Raji (cell line): ENCODE data around the gene DMD.

Source experiments
- POLR2A ChIP-seq: IDR thresholded peaks from 2 replicates; pipeline ENCODE4 v1.6.1; 2011; ENCODE audit warnings: low read depth, low read length, control low read depth; ENCODE audit not compliant: insufficient read depth

DMD gene

DNA sequence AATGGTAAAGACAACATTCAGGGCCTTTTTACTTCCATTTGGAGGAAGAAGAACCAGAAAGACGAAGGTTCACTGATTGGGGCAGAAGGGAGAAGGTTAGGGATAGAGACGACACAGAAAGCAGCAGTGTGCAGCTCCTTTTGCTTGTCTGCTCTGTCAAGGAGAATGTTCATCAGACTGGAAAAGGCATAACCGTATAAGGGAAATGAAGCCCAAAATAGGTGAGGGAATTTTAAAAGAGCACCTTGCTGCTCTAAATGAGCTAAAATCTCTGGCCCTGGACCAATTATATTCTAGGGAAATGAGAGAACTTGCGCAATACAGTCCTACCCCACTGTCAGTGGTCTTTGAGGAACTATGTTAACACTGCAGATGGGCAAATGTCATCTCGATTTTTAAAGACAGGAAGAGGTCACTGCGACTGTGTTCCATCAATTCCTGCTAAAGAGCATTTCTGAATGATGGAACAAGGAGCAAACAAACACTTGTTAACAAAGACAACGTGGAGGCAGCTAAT lies 1229.7 kb downstream of the DMD start:
- TF ChIP-seq POLR2A = no peak

DNA sequence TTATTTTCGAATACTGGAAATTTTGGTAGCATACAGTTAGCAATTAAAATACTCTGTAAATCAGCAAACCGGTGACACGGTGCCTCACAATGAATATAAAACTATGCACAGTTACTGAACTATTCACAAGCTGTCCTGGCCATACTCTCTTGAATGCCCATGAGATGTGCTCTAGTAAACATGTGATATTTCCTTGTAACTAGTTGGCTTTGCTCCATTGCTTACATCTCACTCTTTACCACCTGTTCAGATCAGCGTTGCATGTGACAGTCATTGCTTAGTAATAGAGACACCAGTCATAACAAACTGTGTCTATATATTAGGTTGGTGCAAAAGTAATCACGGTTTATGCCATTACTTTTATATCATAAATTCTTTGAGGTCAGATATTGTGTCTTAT lies 1241.6 kb downstream of the DMD start:
- TF ChIP-seq POLR2A = no peak

DNA sequence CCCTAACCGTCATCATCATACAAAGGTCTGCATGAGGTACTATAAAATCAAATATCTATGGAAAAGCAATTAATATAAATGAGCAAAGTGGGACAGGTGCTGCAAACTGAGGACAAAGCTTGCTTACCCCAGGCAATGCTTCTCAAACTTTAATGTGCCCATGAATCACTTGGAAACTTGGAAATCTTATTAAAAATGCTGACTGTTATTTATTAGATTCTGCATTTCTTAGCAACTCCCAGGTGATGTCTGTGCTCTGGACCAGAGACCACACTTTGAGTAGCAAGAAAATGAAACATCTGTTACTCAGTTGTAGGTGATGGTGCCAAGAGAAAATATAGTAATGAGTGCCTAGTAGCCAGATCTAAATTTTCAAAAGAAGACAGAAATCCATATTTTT lies 1249.1 kb downstream of the DMD start:
- TF ChIP-seq POLR2A = no peak

DNA sequence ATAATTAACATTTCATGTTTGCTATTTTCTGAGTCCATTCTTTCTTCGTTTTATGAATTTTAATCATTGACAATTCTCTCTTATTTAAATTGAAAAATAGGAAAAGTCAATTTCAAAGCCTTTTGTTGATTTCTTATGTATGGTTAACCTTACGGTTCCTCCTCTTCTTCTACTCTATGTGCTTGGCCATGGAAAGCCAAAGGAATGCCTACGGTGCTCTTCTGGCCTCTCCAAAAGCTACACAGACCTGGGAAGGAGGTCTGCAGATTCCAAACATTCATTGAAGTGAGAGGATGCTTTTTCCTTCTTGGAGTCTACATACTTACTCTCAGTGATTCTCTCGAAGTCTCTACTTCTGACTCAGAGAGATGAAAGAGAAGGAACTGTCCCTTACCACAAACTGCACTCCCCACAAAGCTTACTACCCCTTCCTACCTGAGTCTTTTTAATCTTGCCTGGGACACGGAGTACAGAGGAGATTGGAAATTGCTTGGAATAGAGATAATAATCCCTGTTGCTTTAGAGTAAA lies 1276.4 kb downstream of the DMD start:
- TF ChIP-seq POLR2A = no peak

GRCh38 chrX:31934015-31934414 lies 1277.3 kb downstream of the DMD start:
- TF ChIP-seq POLR2A = no peak

GRCh38 chrX:31932769-31933168 lies 1278.6 kb downstream of the DMD start:
- TF ChIP-seq POLR2A = no peak

GRCh38 chrX:31931225-31931624 lies 1280.1 kb downstream of the DMD start:
- TF ChIP-seq POLR2A = no peak

- no peak for TF ChIP-seq POLR2A
These were observed 1282.0 kb downstream of the DMD start for GRCh38 chrX:31929366-31929765.

DNA sequence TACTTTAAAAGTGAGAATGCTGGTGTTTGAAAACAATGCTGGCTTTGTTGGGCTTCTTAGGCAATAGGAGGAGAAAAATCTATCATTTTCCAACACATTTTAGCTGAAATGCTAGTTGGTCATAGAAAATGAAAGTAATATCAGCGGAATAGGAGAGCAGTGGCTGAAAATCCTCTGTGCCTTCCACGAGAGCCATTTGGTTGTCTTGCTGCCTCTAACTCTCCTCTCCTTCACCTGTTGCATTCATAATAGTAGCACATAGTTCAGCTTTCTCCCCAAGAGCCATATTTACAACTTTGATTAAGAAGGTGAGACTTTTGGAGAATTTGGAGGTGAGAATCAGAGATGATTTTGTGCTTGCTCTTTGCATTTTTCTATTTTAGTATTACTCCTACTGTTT lies 1290.1 kb downstream of the DMD start:
- TF ChIP-seq POLR2A = no peak

- no peak for TF ChIP-seq POLR2A
These were observed 1301.3 kb downstream of the DMD start for GRCh38 chrX:31909850-31910572.

- TF ChIP-seq POLR2A = no peak
These were observed 1317.2 kb downstream of the DMD start for GRCh38 chrX:31894152-31894551.

GRCh38 chrX:31893525-31893924 lies 1317.8 kb downstream of the DMD start:
- TF ChIP-seq POLR2A = no peak

- no peak for TF ChIP-seq POLR2A
These were observed 1322.3 kb downstream of the DMD start for GRCh38 chrX:31889088-31889487.

GRCh38 chrX:31884535-31884934 lies 1326.8 kb downstream of the DMD start:
- no peak for TF ChIP-seq POLR2A

- TF ChIP-seq POLR2A = no peak
These were observed 1339.3 kb downstream of the DMD start for GRCh38 chrX:31872007-31872406.

DNA sequence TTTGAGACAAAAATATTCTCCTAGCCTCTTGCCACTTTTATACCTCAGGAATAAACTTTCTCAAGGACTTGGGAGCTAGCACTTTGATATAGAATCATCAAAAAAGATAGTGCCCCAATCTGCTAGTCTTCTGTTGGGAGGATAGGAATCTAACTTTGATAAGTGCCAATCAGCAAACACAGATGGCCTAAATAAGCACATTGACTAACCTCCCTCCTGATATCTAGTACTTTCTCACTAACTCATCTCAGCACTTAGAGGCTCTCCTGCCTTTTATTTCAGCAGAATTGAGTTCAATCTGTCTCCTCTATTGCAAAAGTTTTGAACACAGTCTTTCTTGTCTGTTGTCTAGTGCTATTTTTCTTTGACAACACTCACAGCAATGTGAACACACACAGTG lies 1341.1 kb downstream of the DMD start:
- TF ChIP-seq POLR2A = no peak

DNA sequence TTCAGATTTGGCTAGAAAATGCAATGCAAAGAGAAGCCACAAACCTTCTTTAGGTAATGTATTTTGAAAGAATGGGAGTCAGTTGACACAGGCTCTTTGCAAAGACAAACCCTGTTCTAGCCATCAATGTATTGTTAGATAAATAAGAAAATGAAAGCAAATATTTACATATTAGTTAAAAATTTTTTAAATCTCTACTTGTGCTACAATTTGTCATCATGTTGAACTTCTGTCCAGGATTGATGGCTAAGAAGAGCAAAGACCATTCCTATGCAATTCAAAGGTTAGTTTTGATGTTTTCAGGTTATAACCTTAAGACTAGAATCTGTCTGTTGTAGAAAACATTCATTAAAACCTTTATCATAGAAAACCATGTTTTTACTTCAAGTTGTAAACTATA lies 1350.7 kb downstream of the DMD start:
- no peak for TF ChIP-seq POLR2A
